GM12872 (cell line): ENCODE measurements around the gene AGAP1.

ENCODE experiments used
- TF ChIP-seq, protein P1 (sequence below): IDR thresholded peaks from 3 replicates; pipeline ENCODE4 v1.5.1; 2011; ENCODE audit warnings: low read depth, mild to moderate bottlenecking, low read length, moderate library complexity; ENCODE audit not compliant: insufficient read depth

The AGAP1 gene

DNA sequence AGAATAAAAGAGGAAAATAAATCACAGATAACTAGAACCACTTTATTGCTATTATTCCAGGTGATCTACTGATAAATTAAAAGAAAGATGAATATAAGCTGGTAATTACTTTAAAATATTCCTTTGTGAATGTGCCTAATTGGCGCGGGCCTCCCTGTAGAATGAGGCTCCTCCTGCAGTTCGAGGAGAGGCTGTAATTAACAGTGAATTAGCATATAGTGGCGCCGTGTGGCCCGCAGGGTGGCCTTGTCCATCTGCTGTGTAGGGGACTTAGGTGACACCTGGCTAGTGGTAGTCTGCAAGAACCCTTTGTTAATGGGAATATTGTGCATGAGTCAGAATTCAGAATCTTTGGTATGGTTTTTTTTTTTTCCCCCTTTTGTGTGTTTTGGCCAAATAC is 119.8 kb downstream of the AGAP1 start:
- TF ChIP-seq, protein P1, sequence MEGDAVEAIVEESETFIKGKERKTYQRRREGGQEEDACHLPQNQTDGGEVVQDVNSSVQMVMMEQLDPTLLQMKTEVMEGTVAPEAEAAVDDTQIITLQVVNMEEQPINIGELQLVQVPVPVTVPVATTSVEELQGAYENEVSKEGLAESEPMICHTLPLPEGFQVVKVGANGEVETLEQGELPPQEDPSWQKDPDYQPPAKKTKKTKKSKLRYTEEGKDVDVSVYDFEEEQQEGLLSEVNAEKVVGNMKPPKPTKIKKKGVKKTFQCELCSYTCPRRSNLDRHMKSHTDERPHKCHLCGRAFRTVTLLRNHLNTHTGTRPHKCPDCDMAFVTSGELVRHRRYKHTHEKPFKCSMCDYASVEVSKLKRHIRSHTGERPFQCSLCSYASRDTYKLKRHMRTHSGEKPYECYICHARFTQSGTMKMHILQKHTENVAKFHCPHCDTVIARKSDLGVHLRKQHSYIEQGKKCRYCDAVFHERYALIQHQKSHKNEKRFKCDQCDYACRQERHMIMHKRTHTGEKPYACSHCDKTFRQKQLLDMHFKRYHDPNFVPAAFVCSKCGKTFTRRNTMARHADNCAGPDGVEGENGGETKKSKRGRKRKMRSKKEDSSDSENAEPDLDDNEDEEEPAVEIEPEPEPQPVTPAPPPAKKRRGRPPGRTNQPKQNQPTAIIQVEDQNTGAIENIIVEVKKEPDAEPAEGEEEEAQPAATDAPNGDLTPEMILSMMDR, result no peak

DNA sequence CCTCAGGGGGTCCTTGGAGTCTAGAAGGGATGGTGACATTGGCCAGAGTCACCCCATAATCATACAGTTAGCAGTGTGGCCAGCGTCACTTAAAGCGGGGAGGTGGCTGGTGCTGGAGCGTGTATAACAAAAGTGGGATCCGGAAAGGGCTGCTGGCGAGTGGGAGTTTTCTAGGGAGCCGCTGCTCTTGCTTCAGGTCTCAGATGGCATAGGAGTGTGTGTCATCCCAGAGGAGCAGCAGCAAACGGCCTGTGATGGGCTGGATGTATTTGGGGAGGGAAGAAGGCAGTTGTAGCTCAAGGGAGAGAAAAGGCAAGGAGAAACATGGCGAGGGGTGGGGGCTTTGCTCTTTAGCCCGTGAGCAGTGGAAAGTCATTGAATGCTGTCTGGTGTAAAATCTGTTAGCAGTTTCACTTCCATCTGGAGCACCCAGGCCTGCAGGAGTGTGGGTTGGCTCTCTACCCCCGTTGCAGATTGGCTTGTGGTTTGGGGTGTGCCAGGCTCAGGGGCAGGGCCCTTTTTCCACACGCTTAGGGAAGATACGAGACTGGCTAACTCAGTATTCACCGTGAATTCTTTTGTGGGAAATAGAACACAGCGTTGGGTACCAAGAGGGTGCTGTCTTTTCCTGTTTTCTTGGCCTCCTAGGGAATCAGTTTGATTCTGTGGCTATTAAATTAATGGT is 120.5 kb downstream of the AGAP1 start:
- TF ChIP-seq, protein P1, result no peak

DNA sequence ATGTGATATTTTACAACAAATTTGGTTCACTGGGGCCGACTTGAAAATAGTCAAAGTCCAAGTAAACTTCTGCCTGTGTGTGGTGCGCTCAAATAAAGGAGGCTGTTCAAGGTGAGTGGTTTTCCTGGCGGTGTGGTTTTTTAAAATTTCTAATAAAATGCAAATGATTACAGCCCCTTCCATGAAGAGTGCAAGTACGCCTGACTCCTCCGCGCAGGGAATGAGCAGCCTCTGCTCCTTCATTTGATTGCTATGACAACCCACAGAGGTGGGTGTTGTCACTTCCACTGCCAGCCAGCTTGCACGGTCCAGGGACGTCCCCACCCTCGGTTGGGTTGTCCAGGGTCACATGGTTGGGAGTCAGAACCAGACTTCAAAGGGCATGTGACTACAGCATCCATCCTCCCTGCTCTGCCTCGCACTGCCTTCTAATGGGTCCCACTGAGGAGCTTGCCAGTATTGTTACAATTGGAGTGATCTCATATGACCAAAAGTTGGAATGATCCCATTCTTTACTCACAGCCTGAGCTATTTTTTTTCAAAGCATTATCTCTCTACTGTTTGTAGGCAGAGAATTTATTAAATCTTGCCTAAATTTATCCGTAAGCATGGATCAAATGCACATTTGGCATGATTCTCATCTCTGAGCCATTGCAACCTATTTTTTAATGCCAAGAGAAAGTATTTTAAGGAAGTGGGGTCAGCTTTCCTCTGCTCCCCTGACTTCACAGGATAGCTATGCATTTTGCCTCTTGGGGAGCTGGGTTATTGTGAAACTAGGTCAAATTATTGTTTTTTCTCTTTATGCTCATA is 121.3 kb downstream of the AGAP1 start:
- TF ChIP-seq, protein P1, result no peak

DNA sequence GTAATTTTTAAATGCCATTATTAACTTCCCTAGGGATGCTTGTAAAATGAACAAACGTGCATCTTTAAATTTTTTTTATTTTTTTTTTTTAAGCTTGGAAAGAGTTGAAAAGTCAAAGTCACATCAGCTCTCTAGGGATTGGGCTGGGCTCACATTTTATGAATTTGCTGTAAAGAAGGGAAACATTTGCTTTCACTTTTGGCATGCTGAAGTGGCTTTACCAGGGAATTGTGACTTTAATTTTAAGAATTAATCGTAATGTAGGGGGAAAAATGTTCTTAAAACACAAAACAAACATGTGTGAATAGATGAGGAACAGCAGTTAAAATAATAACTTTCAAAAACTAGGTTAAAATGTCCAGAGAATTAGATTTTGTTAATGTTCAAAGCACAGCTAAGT is 123.0 kb downstream of the AGAP1 start:
- TF ChIP-seq, protein P1, result no peak

DNA sequence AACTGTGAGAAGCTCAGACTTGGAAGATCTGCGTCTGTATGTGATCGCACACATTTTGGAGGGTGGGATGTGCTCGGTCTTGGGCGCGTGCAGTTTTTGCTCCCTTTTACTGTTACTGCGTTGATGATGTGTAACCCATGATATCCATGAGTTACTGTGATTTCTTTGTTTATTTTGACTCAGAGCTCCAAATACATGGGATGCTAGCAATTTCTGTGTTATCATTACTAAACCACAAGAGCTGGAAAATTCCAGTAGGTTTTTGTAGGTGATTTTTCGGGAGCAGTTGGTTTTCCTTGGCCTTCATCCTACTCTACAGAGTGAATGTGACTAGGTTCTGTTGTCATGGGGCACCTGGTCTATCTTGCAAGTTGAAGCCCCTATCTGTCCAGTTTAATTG is 124.2 kb downstream of the AGAP1 start:
- TF ChIP-seq, protein P1, result no peak

DNA sequence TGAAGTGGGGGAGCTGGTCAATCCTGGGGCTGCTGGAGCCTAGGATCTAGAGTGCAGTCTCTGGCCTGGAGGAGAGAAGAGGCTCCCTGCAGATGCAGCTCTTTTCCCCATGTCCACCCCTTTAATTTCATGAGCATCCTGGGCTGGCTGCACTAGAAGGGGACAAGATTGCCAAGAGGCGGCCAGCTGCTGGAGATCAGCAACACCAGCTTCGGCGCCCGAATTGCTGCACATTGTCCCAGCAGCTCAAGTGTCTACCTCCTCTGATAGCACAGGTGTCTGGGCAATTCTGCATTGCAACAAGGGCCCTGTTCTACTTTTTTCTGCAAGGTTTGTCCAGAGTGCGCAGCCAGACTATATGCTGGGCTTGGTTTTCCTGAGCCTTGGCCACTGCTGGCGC is 125.7 kb downstream of the AGAP1 start:
- TF ChIP-seq, protein P1, result no peak

DNA sequence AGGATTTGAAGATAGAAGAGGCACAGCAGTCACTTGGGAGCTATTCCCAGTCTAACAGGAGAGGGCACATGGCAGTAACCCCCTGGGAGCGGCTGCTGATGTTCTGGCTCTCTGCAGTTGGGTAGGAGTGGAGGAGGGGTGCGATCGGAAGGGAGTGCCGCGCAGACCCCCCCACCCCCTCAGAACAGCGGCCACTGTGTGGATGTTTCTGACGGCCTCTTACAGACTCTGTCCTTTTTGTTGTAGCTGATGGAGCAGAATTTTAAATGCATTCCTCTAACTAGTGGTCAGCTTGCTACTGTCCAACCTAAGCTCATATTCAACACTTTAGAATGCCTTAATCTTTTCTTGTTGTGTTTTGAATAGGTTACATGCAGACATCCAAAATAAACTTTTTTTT is 127.9 kb downstream of the AGAP1 start:
- TF ChIP-seq, protein P1, result no peak
